A549 (cell line): ENCODE measurements around the gene PLXNC1.

ENCODE experiments used
- MAZ ChIP-seq: fragments of 150-350 bp; IDR thresholded peaks from 2 replicates; pipeline ENCODE4 v1.6.1; 2014; ENCODE audit warnings: antibody characterized with exemption, low read depth, low read length, borderline replicate concordance
- ZNF302 ChIP-seq: fragments of 250-450 bp; sonication (Bioruptor Pico); IDR thresholded peaks from 2 replicates; pipeline ENCODE4 v1.9.0; 2021; ENCODE audit warnings: inconsistent platforms, mild to moderate bottlenecking, moderate library complexity
- TF ChIP-seq, protein P1 (sequence below): fragments of 200-600 bp; sonication (generic); IDR thresholded peaks from 2 replicates; pipeline ENCODE4 v1.6.1; 2016; ENCODE audit warnings: antibody characterized with exemption, mild to moderate bottlenecking, moderate library complexity
- TF ChIP-seq, protein P2 (sequence below): fragments of >200 bp; sonication (Bioruptor Twin); formaldehyde crosslinking; IDR thresholded peaks from 3 replicates; pipeline ENCODE4 v1.5.1; 2016

DNA sequence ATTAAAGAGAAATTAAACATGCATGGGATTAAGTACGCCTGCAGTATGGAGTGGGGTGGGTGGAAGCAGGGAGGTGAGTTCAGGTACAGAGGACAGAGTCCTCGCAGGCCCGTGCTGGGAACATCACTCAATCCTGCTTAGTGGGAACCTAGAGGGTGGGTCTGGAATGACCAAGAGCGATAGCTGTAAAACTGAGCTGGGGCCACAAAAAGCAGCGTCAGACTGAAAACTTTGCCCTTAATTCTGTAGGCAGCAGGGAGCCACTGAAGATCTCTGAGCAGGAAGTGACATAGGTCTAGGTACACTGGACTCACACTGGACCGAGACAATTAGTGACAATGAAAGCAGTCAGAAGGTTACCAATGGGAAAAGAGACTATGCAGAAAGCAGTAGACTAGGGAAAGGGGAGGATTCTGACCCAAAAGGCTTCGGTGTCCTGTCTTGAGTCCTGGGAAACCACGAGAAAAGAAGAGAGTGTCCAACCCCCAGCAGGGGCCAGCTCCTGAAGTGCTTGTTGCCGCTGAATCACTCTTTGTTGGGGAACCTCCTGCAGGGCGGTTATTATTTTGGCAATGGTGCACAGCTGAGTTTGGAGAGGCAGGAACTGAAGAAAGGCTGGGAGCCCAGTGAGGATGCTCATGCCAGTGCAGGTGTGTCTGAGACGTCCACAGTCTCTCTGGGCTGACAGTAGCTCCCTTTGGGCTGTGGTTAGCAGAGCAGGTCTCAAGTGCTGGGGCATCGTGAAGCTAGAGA lies 97.4 kb downstream of the PLXNC1 start:
- TF ChIP-seq, protein P1, sequence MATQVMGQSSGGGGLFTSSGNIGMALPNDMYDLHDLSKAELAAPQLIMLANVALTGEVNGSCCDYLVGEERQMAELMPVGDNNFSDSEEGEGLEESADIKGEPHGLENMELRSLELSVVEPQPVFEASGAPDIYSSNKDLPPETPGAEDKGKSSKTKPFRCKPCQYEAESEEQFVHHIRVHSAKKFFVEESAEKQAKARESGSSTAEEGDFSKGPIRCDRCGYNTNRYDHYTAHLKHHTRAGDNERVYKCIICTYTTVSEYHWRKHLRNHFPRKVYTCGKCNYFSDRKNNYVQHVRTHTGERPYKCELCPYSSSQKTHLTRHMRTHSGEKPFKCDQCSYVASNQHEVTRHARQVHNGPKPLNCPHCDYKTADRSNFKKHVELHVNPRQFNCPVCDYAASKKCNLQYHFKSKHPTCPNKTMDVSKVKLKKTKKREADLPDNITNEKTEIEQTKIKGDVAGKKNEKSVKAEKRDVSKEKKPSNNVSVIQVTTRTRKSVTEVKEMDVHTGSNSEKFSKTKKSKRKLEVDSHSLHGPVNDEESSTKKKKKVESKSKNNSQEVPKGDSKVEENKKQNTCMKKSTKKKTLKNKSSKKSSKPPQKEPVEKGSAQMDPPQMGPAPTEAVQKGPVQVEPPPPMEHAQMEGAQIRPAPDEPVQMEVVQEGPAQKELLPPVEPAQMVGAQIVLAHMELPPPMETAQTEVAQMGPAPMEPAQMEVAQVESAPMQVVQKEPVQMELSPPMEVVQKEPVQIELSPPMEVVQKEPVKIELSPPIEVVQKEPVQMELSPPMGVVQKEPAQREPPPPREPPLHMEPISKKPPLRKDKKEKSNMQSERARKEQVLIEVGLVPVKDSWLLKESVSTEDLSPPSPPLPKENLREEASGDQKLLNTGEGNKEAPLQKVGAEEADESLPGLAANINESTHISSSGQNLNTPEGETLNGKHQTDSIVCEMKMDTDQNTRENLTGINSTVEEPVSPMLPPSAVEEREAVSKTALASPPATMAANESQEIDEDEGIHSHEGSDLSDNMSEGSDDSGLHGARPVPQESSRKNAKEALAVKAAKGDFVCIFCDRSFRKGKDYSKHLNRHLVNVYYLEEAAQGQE: no peak
- TF ChIP-seq, protein P2, sequence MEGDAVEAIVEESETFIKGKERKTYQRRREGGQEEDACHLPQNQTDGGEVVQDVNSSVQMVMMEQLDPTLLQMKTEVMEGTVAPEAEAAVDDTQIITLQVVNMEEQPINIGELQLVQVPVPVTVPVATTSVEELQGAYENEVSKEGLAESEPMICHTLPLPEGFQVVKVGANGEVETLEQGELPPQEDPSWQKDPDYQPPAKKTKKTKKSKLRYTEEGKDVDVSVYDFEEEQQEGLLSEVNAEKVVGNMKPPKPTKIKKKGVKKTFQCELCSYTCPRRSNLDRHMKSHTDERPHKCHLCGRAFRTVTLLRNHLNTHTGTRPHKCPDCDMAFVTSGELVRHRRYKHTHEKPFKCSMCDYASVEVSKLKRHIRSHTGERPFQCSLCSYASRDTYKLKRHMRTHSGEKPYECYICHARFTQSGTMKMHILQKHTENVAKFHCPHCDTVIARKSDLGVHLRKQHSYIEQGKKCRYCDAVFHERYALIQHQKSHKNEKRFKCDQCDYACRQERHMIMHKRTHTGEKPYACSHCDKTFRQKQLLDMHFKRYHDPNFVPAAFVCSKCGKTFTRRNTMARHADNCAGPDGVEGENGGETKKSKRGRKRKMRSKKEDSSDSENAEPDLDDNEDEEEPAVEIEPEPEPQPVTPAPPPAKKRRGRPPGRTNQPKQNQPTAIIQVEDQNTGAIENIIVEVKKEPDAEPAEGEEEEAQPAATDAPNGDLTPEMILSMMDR: no peak
- no peak for TF ChIP-seq MAZ
- TF ChIP-seq ZNF302: no peak
